Activated CD8-positive, alpha-beta memory T cell treated with anti-CD3 and anti-CD28 coated beads for 36 hours (primary cell): ENCODE measurements around the gene PALLD. TPM values are rescaled to one million over a fixed set of nuclear protein-coding genes. Genes with fewer than 3 reads are reported as not detected.

Source experiments
- CTCF ChIA-PET: fragments of 350-600 bp; sonication (Branson Sonifier 250); formaldehyde crosslinking; loops from one replicate; lab custom pipeline; 2021; ENCODE audit warnings: antibody characterized with exemption; lab: Charles Lee
- POLR2A ChIA-PET: fragments of 350-600 bp; sonication (Branson Sonifier 250); formaldehyde crosslinking; loops from one replicate; lab custom pipeline; 2021; ENCODE audit warnings: antibody characterized with exemption; lab: Charles Lee
- total RNA-seq, 2 experiments: library from RNA; stranded (reverse); gene quantifications; one replicate each; pipeline ENCODE4 v1.2.3, GENCODE V29; 2021

PALLD gene
- total RNA-seq, 2 experiments from 2014 or later, result 0.69 to 0.84 TPM

DNA sequence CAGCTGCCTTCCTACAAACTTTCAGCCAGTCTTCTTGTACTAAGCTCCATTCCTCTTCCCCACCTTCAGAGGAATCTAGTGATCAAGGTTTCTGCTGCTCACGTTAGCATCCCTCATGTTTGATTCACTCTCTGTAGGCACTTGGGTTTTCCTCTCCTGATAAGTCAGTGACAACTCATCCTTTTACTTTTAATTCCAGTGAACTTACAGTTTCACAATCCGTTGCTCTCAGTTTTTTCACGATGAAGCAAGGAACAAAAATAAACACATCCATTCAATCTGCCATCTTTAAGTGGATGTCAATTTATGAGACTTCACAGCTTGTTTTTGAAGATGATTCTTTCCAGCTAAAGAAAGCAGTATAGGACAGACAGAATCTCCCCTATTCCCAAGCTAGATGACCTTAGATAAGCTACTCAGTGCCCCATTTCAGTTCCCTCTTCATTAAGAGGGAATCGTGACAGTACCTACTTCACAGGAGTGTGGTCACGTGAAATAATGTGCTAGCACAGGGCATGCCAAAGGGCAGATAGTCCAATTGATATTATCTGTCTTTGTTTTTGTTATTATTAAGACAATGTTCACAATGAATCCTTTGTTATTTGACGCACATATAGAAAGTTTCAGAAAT lies 234.3 kb downstream of the PALLD start:
- CTCF ChIA-PET, result no interaction called here
- POLR2A ChIA-PET, result no interaction called here

DNA sequence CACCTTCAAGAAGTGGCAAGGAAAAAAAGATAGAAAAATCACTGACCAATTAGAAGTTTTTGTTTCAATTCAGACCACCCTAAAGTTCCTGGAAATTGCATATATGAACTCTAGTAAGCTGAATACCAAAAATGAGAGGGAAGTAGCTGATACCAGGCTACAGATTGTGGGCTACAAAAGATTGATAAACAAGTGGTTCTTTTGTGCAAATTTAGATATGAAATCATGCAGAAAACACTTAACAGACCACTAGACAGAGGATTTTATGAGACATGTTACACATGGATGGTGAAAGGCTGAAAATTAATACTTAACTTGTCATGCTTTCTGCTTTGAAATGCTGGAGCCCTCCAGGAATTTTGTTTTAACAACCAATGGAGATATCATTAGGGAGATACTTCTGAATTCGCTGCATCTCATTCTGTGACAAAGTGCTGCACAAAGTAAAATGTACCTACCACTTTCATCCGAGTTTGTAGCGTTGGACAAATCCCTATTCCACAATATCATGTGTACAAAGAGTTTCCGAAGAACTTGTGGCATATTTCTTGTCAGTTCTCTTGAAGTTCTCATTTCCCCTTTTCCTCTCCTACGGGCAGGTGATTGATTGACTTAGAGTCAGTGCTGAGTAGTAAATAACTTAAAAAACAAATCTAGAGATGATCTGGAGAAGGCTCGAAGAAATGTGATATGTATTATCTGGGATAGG lies 235.0 kb downstream of the PALLD start:
- ChIA-PET POLR2A (no interaction called here), CTCF (no interaction called here)

DNA sequence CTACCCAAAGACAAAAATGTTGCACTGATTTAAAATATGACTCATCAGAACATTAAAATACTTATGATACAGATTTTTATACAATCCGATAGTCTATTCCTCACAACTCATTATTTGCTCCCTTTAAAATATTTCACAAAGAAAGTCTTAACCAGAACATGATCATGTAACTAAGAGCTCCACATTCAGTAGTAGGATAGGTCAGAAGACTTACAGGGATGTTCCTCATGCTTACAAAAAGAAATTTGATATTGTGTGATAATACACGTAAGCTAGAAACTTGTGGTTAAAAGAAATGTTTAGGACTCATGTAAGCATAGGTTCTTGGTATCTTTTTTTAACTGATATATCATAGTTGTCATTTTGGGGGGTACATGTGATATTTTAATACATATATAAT lies 235.9 kb downstream of the PALLD start:
- ChIA-PET POLR2A (no interaction called here), CTCF (no interaction called here)

DNA sequence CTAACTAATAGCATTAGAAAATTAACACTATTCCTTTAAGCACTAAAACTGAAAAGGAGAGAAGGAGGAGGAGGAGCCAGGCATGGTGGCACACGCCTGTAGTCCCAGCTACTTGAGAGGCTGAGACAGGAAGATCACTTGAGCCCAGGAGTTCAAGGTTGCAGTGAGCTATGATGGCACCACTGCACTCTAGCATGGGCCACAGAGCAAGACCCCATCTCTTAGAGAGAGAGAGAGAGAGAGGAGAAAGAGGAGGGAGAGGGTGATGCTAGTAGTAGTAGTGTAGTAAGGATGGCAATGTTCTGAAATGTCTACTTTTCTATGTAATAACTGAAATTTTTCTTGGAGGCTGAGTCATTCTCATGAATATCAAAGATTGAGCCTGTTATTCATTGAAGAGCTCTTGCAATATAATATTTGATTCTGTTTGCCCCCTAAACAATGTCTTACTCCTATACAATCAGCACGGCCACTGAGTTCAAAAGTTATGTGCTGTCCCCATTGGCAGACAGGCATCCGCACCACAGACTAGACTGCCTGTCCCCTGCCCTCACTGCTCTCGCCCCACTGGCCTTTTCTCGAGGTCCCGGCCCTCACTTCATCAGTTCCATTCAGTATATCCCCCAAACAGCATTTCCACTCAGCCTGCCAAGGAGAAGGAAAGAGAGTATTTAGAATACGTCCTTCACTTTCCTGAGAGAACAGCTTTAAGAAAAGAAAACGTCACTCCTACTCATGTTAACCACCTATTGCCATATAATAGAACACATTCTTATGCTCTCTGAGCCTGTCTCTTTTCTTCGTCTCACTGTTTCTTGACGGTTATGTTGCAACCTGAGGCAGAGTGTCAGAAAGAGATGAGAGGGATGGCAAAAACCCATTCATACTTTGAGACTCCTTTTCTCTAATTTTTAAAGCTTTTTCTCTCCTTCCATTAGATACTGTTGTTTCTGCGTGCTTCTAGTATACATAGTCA lies 238.1 kb downstream of the PALLD start:
- CTCF ChIA-PET, result no interaction called here
- POLR2A ChIA-PET, result no interaction called here

DNA sequence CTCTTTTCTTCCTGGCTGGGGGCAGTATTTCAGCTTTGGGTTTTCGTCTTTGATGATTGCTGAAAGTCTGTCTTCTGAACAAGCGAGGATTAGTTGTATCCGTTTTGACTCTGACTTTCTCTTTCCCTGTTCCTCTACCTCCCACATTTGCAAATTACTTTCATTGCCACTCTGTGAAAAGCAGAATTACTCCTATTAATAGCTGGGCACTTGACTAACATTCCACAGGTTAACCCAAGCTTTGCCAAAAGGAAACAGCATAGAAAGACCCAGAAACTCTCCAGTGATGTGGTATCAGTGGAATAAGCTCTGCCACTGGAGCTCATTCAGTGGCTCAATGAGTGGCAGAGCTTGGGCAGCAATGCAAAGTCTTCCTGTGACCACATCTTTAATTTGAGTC lies 238.9 kb downstream of the PALLD start:
- POLR2A ChIA-PET, result no interaction called here

DNA sequence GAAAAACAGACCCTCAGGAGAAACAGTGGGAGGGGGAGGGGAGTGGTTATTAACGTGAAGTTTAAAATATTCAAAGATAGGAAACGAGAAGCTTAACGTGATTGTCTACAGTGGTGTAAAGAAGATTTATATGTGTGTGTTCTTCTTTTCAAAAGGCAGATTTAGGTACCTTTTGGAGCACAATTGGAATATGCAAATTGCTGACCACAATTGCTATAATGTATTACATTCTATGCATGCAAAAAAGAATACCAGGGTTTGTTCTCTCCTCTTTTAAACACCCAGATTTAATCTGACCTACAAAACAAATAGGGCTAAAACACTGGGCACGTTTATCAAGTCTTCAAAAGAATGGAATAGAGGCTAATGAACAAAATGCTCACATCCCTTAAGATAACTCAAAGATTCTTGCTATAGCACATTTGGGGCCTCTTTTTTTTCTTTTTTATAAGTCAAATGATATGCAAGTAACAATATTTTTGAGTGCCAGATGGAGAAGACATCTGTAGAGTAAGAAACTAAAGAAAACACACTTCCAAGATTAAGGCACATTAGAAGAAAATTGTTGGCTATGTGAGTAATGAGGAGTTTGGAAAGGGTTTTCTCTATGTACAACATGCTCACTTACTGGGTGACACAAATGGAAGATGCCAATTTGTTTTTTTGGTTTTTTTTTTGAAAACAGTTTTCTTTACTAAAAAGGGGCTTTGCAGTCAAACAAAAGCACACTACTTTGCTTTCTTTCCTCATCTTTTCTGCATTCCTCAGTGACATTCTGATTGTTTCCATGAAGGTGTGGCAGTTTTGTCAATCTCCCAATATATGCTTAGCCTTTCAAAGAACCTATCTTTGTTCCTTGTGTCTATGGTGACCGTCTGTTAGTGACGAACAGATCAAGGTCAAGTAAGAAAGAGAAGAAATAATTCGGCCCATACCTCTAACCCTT lies 240.3 kb downstream of the PALLD start:
- CTCF ChIA-PET, result no interaction called here
- POLR2A ChIA-PET, result no interaction called here

More for the DNA sequence above, 238.9 kb downstream of the PALLD start:
- CTCF ChIA-PET, result no interaction called here

DNA sequence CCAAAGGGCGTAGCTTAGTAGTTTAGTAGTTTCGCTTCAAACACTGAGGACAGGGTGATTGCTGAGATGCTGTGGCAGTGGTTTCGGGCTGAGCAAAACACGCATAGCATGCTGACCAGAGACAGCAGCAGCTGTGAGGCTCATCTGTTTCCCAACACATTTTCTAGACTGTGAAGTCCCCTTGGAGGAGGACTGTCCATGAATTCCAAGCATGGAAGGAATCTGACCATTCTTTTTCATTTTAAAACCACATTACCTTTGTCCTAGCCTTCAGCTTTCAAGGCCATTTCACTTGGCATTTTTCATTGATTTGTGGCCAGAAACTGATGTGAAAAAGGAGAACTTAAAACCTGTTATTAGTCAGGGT lies 240.9 kb downstream of the PALLD start:
- CTCF ChIA-PET, result no interaction called here
- POLR2A ChIA-PET, result no interaction called here

DNA sequence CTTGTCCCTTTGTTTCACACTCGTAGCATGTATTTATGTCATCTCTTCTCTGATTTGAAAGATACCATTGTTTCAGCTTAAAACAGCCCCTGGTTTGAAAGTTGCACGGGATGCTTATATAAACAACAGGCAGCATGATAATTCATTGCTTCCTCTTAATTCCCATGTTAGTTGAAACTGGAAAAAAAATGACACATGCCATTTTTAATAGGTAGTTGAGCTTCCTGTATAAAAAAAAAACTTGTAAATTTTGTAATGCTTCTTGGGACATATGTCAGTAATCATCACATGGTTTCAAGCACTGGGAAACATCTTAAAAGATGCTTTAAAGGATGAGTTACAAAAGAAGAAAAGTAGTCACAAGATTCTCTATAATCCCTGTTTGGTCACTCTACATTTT lies 243.0 kb downstream of the PALLD start:
- CTCF ChIA-PET, result no interaction called here
- POLR2A ChIA-PET, result no interaction called here

DNA sequence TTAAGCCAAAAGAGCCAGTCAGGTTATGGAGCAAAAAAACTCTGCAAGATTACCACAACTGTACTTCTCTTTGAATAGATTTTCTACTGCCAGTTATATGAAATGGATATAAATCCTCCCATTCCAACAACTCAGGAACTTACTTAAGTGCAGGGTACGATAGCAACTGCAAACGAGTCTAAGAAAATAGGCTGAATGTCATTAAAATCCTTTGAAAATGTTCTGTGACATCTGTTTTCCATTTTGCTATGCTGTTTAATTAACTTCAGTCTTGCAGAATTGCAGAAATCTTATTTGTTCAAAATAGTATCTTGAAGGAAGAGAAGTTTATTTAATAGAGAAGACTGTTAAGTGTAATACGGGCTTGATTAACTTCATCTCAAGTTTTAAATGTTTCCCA lies 243.8 kb downstream of the PALLD start:
- ChIA-PET CTCF (no interaction called here), POLR2A (no interaction called here)

DNA sequence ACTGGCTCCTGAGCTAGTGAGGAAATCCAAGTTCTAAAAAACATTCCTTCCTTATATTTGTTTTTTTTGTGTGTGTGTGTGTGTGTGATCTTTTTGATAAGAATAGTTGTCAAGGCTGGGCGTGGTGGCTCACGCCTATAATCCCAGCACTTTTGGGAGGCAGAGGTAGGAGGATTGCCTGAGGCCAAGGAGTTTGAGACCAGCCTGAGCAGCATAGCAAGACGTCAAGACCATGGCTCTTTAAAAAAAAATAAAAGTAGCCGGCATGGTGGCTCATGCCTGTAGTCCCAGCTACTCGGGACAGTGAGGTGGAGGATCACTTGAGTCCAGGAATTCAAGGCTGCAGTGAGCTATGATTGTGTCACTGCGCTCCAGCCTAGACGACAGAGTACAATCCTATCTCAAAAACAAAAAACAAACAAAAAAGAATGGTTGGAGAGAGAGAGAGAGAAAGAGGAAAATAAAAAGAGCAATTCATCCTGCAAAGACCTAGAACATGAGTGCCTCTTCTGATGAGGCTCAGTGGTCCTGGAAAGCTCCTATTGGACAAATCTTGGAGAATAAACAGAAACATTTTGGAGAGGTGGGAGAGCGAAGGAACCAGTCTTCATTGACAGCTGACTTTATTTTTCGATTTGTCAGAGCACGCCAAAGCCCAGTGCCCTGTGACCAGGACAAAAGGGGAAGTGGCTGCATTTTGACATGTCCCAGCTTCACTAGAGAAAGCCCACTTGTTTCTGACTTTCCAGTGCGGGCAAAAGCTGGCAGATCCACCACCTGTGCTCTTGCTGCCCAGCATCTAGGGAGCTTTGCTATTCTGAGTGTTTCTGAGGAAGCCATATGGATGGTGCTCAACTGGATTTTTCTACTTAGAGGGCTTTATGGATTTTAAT lies 244.7 kb downstream of the PALLD start:
- ChIA-PET POLR2A (no interaction called here), CTCF (interaction anchor here (1.2 kb wide), 1 partner anchor 182 kb away, joined by 3 read pairs; no protein-coding TSS in a partner anchor)

DNA sequence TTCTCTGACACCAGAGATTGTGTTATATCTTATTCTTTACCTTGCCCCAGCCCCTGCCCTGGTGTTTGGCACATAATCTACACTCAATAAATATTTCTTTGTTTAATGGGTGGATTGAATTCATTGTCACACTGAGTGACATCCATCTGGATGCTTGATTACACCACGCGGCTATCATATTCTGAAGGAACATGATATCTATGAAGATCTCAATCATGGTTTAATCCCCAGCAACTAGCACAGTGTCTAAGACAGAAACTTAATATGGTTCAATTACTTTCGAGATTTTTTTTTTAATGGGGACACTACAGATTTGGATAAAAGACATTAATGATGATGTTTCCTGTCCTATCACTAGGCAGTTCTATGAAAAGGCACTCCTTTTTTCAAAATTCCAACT lies 246.3 kb downstream of the PALLD start:
- ChIA-PET CTCF (no interaction called here), POLR2A (no interaction called here)

DNA sequence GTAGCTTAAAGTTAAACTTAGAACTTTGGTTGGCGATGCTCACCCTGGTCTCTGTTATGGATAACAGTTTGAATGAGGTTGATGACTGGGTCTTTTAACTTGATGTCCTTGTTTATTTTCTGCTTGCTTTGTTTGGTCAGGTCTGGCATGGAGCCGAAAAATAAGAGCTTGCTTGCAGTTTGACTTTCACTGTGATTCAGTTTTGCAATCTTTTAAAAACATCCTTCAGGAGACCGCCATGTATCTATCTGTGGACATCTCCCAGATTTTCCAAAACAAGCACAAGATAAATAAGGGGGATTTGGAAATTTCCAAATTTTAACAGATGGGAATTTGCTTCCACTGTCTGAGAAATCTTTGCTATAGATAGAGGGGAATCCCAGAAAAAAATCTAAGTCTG lies 246.7 kb downstream of the PALLD start:
- CTCF ChIA-PET, result no interaction called here
- POLR2A ChIA-PET, result no interaction called here

DNA sequence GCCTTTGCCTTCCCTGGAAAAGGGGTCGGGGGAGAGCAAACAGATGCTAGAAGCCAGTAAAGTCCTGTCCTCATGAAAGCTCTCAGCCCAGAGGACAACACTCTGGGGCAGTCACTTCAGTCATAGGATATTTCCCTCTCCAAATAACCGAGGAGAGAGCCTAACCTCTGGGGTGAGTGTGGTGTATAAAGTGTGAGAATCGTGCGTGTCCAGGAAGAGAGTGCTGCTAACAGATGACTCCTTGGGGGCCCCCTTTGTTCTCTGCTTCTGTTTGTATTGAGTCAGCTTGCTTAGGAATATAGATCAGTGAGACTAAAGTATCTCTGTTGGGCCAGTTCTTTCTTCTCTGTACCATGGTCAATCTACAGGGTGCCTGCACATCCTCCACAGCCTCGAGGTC lies 247.2 kb downstream of the PALLD start:
- ChIA-PET POLR2A (no interaction called here), CTCF (no interaction called here)

DNA sequence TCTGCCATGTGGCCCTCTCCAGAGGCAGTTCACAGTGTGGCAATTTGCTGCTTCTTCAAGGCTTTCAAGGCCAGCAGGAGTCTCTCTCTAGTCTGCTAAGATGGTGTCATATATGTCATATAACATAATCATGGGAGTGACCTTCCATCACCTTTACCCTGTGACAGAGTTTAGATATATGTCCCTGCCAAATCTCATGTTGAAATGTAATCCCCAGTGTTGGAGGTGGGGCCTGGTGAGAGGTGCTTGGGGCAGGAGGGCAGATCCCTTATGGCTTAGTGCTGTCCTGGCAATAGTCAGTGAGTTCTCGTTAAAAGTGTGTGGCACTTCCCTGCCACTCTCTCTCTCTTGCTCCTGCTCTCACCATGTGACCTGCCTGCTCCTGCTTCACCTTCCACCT lies 252.0 kb downstream of the PALLD start:
- CTCF ChIA-PET, result no interaction called here
- POLR2A ChIA-PET, result no interaction called here

DNA sequence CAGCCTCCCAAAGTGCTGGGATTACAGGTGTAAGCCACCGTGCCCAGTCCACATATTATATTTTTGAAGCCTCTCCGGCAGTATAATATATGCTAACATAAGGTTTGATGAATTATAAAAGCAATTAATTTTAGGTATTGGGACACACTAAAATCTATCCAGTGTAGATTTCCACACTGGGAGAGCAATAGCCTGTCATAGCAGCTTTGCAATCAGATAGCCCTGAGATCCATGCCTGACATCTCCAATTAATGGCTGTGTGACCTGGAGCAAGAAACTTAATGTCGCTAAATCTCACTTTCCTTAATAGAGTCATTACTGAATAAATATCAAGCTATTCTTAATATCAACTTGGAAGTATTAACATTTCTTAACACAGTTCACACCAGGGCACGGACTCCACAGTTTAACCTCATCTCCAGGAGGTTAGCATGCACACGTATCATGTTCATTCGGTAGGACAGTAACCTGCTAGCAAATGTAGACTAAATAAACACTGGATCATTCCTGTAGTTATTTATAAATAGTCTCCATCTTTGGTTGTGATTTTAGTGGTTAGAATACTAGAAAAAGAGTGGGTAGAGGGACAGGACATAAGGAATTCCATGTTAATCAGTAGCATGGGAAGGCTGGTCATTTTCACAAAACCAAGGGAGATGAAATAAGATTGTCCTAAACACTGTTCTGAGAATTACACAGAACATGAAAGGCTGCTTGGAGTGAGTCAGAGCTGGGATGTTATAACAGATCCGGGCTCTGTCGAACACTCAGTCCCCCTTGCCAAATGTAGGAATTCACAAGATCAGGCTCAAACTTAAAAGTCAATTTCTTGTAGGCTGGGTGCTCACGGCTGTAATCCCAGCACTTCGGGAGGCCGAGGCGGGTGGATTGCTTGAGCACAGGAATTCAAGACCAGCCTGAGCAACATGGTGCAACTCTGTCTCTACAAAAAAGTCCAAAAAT lies 254.7 kb downstream of the PALLD start:
- ChIA-PET CTCF (no interaction called here), POLR2A (no interaction called here)

DNA sequence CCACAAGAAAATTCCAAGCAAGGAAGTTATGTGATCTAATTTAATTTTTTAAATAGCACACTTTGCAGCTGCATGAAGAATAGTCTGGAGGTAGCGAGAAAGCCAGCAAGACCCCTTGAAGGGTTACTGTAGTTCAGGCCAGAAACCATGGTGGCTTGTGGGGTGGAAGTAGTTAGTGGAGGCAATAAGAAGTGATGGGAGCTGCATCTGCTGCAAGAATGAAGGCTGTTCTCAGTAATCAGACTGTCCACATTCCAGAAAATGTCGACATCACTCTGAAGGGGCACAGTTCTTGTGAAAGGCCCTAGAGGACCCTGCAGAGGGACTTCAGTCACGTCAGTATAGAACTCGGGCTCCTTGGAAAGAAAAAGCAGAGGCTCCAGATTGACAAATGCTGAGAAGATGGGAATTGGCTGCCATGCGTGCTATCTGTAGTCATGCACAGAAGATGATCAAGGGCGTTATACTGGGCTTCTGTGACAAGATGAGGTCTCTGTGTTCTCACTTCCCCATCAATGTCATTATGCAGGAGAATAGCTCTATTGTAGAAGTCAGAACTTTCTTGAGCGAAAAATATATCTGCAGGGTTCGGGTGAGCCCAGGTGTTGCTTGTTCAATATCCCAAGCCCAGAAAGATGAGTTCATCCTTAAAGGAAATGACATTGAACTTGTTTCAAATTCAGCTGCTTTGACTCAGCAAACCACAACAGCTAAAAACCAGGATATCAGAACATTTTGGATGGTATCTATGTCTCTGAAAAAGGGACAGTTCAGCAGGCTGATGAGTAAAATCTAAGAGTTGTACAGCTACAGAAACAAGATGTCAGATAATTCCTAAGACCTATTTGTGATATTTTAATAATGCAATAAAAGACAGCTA lies 259.0 kb downstream of the PALLD start:
- POLR2A ChIA-PET, result no interaction called here

More for the DNA sequence above, 259.0 kb downstream of the PALLD start:
- CTCF ChIA-PET, result interaction anchor here (0.6 kb wide), 1 partner anchor 30 kb away, joined by 3 read pairs; no protein-coding TSS in a partner anchor
